GM21576 (cell line): ENCODE results near the gene TBCD.
"Not testable (repeated sequence)": the region's sequence is repeated elsewhere in the genome, so short reads cannot be mapped to it uniquely, and the experiment has no call there.

ENCODE experiments used
- ATAC-seq: cut with Tn5 transposase; IDR thresholded peaks from one replicate; pipeline ENCODE4 v1.9.1; 2021; ENCODE audit warnings: mild to moderate bottlenecking, moderate library complexity; ENCODE audit not compliant: unreplicated experiment

The TBCD gene

GRCh38 chr17:82984751-82985427 is 233.0 kb downstream of the TBCD start:
- no peak for ATAC-seq

GRCh38 chr17:82985428-82985805 is 233.6 kb downstream of the TBCD start:
- no peak for ATAC-seq

- no peak for ATAC-seq
Measured at GRCh38 chr17:82985973-82986372, 234.1 kb downstream of the TBCD start.

GRCh38 chr17:82989051-82989450 is 237.2 kb downstream of the TBCD start:
- ATAC-seq: not testable (repeated sequence)

GRCh38 chr17:82989881-82990280 is 238.0 kb downstream of the TBCD start:
- ATAC-seq: no peak

- no peak for ATAC-seq
Measured at GRCh38 chr17:82993005-82993404, 241.1 kb downstream of the TBCD start.
